HCT116 (cell line): Measurements from ENCODE around the gene TLE5.

Experiments
- CBX3 ChIP-seq: IDR thresholded peaks from 2 replicates; pipeline ENCODE4 v1.6.1; 2012; ENCODE audit warnings: low read depth
- EZH2 ChIP-seq: fragments of 200-600 bp; sonication (generic); IDR thresholded peaks from 2 replicates; pipeline ENCODE4 v1.6.1; 2017; ENCODE audit warnings: antibody characterized with exemption, mixed run types
- JUND ChIP-seq: IDR thresholded peaks from 2 replicates; pipeline ENCODE4 v1.6.1; 2012
- MAX ChIP-seq: IDR thresholded peaks from 2 replicates; pipeline ENCODE4 v1.6.1; 2012
- POLR2AphosphoS5 ChIP-seq: IDR thresholded peaks from 2 replicates; pipeline ENCODE4 v1.6.1; 2011; ENCODE audit warnings: mild to moderate bottlenecking, low read depth, low read length, moderate library complexity
- RAD21 ChIP-seq: IDR thresholded peaks from 2 replicates; pipeline ENCODE4 v1.6.1; 2012; ENCODE audit warnings: low read depth, mild to moderate bottlenecking
- TCF7L2 ChIP-seq: IDR thresholded peaks from 2 replicates; pipeline ENCODE4 v1.7.0; 2011; ENCODE audit warnings: borderline replicate concordance, inconsistent platforms; ENCODE audit not compliant: insufficient read depth, insufficient read length; ENCODE audit errors: extremely low read depth
- ZNF274 ChIP-seq: fragments of 200-500 bp; sonication (Bioruptor generic); IDR thresholded peaks from 2 replicates; pipeline ENCODE4 v1.6.1; 2014; ENCODE audit warnings: mild to moderate bottlenecking, low read depth, low read length, inconsistent platforms

- TF ChIP-seq CBX3 (no peak), ZNF274 (no peak), TCF7L2 (no peak), EZH2 (no peak), JUND (no peak), POLR2AphosphoS5 (peak; percentile 81), RAD21 (no peak), MAX (no peak)
These were observed 26.7 kb downstream of the TLE5 start for GRCh38 chr19:3035542-3036118.
